ENCODE results near the gene OR2F2. TPM values are rescaled to one million over a fixed set of nuclear protein-coding genes. Genes with fewer than 3 reads are reported as not detected.

OR2F2 gene
- total RNA-seq, 1 experiment from 2014 or later: not detected

DNA sequence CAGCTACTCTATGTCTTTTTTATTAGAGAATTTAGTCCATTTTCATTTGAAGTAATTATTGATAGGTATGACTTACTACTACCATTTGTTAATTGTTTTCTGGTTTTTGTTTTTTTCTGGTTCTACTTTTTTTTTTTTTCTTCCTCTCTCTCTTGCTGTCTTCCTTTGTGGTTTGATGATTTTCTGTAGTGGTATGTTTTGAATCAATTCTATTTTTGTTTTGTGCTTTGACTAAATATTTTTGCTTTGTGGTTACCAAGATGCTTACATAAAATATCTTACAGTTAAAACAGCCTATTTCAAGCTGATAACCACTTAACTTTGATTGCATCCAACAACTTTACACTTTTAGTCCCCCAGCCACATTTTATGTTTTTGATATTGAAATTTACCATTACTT, 3.3 kb upstream of the OR2F2 start:
- no peak overlapping the region for H3K27ac ChIP-seq (ENCODE audit: low read depth, low read length)
- H3K9me3 ChIP-seq (ENCODE audit: control insufficient read depth in 1 of 2, insufficient read depth in 1 of 2, low read depth in 1 of 2, low read length in 2 of 2): no peaks in the 10 kb centered on the region
- no peak overlapping the region for H2AFZ ChIP-seq (ENCODE audit: low read depth, low read length, poor library complexity, severe bottlenecking)
- CTCF ChIA-PET: no interaction called here
- no peaks in the 10 kb centered on the region for H3K4me1 ChIP-seq (ENCODE audit: control insufficient read depth in 1 of 2, insufficient read depth in 2 of 2, low read length in 2 of 2)
- RAD21 ChIA-PET (ENCODE audit: low non-redundant PET in 1 of 2, low total read pairs in 2 of 2, uncharacterized antibody in 2 of 2, unreplicated experiment in 2 of 2): no interaction called here
- H3K4me3 ChIP-seq (replicated peaks in 1 of 2; ENCODE audit: low read depth in 1 of 2, low read length in 2 of 2): no peak overlapping the region
- no peaks in the 10 kb centered on the region for H3K36me3 ChIP-seq (ENCODE audit: control insufficient read depth in 1 of 2, insufficient read depth in 2 of 2, low read length in 2 of 2)
- no peak overlapping the region for H3K9ac ChIP-seq (ENCODE audit: low read length)
- H3K4me2 ChIP-seq (ENCODE audit: low read length): no peak overlapping the region
- ATAC-seq: no peak
- no peaks in the 10 kb centered on the region for H3K27me3 ChIP-seq (ENCODE audit: insufficient read depth, low read length)
- intact Hi-C loops (cut with micrococcal nuclease): no loop called here
- no peaks in the 10 kb centered on the region for H4K20me1 ChIP-seq (ENCODE audit: insufficient read depth)
- H3K9me2 ChIP-seq (ENCODE audit: insufficient read depth): 0 out of 2 replicates have a peak, but pooled peaks cover 2% of the 10 kb centered on the region
- TF ChIP-seq RAD21 (IDR thresholded peaks at IDR 0.05; ENCODE audit: low read depth) (no peak), EGR1 (IDR thresholded peaks at IDR 0.05; ENCODE audit: low read depth) (no peak), FOSL1 (IDR thresholded peaks at IDR 0.05; ENCODE audit: low read depth) (no peak), SIN3A (IDR thresholded peaks at IDR 0.05; ENCODE audit: low read depth) (no peak), EZH2 (IDR thresholded peaks at IDR 0.05) (no peak)
- TF ChIP-seq, protein P1, sequence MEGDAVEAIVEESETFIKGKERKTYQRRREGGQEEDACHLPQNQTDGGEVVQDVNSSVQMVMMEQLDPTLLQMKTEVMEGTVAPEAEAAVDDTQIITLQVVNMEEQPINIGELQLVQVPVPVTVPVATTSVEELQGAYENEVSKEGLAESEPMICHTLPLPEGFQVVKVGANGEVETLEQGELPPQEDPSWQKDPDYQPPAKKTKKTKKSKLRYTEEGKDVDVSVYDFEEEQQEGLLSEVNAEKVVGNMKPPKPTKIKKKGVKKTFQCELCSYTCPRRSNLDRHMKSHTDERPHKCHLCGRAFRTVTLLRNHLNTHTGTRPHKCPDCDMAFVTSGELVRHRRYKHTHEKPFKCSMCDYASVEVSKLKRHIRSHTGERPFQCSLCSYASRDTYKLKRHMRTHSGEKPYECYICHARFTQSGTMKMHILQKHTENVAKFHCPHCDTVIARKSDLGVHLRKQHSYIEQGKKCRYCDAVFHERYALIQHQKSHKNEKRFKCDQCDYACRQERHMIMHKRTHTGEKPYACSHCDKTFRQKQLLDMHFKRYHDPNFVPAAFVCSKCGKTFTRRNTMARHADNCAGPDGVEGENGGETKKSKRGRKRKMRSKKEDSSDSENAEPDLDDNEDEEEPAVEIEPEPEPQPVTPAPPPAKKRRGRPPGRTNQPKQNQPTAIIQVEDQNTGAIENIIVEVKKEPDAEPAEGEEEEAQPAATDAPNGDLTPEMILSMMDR (IDR thresholded peaks at IDR 0.05 in 2 of 3, conservative IDR thresholded peaks at IDR 0.05 in 1 of 3; ENCODE audit: borderline replicate concordance in 1 of 3, insufficient read depth in 1 of 3, low read depth in 2 of 3, low read length in 2 of 3): no peak
- TF ChIP-seq, protein P2, sequence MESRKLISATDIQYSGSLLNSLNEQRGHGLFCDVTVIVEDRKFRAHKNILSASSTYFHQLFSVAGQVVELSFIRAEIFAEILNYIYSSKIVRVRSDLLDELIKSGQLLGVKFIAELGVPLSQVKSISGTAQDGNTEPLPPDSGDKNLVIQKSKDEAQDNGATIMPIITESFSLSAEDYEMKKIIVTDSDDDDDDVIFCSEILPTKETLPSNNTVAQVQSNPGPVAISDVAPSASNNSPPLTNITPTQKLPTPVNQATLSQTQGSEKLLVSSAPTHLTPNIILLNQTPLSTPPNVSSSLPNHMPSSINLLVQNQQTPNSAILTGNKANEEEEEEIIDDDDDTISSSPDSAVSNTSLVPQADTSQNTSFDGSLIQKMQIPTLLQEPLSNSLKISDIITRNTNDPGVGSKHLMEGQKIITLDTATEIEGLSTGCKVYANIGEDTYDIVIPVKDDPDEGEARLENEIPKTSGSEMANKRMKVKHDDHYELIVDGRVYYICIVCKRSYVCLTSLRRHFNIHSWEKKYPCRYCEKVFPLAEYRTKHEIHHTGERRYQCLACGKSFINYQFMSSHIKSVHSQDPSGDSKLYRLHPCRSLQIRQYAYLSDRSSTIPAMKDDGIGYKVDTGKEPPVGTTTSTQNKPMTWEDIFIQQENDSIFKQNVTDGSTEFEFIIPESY (IDR thresholded peaks at IDR 0.05; ENCODE audit: extremely low read depth, insufficient replicate concordance, low read length): no peak
- TF ChIP-seq, protein P3, sequence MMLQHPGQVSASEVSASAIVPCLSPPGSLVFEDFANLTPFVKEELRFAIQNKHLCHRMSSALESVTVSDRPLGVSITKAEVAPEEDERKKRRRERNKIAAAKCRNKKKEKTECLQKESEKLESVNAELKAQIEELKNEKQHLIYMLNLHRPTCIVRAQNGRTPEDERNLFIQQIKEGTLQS (IDR thresholded peaks at IDR 0.05): no peak
- POLR2A ChIA-PET: no interaction called here
- DNase-seq (ENCODE audit: low read depth, low spot score): no peak
- H3K79me2 ChIP-seq (ENCODE audit: insufficient read depth, low read length): no peaks in the 10 kb centered on the region
- BruUV-seq (replicated peaks): no TSS peak

Data from HCT116 (cell line).